IgD-negative memory B cell (primary cell): ENCODE results near the gene SULT1A2. TPM values are rescaled to one million over a fixed set of nuclear protein-coding genes. Genes with fewer than 3 reads are reported as not detected.
A peak's percentile ranks its signal among the peaks of the same experiment; 100 is the strongest.
"Not testable (repeated sequence)": the region's sequence is repeated elsewhere in the genome, so short reads cannot be mapped to it uniquely, and the experiment has no call there.

ENCODE experiments used
- H3K27ac Mint-ChIP-seq, 3 donors: one replicate each; pipeline ENCODE4 v1.8.0; 2020 to 2022; ENCODE audit warnings: mild to moderate bottlenecking in 3 of 3, mixed read lengths in 3 of 3, moderate library complexity in 1 of 3
- H3K27me3 Mint-ChIP-seq: one replicate; pipeline ENCODE4 v1.8.0; 2021; ENCODE audit warnings: mixed read lengths
- H3K36me3 Mint-ChIP-seq: one replicate; pipeline ENCODE4 v1.8.0; 2020; ENCODE audit warnings: mild to moderate bottlenecking, mixed read lengths
- H3K4me1 Mint-ChIP-seq, 3 donors: one replicate each; pipeline ENCODE4 v1.8.0; 2020 to 2022; ENCODE audit warnings: mixed read lengths in 3 of 3, mild to moderate bottlenecking in 1 of 3
- H3K4me3 Mint-ChIP-seq, 4 donors: one replicate each; pipeline ENCODE4 v1.8.0; 2020 to 2022; ENCODE audit warnings: mild to moderate bottlenecking in 4 of 4, mixed read lengths in 4 of 4, moderate library complexity in 3 of 4
- H3K9me3 Mint-ChIP-seq, 3 donors: one replicate each; pipeline ENCODE4 v1.8.0; 2020 to 2021; ENCODE audit warnings: mixed read lengths in 3 of 3, mild to moderate bottlenecking in 1 of 3
- polyA plus RNA-seq: library from polyadenylated mRNA; unstranded; fragments of 300-500 nt; fragmentation: Illumina TruSeq; gene quantifications from one replicate; pipeline ENCODE4 v1.2.3, GENCODE V29; 2021

The SULT1A2 gene
- polyA plus RNA-seq, 1 donor from 2014 or later, result not detected

GRCh38 chr16:28602529-28602928, 5.7 kb upstream of the SULT1A2 start:
- Mint-ChIP-seq H3K27ac (no peak overlapping the region), H3K9me3 (no peaks in the 10 kb centered on the region), H3K36me3 (no peaks in the 10 kb centered on the region), H3K27me3 (peaks cover 2% of the 10 kb centered on the region), H3K4me3 (peak overlapping the region in 2 of 4 donors; percentile 17 to 49), H3K4me1 (peaks cover 0 to 5% (median 3%) of the 10 kb centered on the region in 3 donors)

DNA sequence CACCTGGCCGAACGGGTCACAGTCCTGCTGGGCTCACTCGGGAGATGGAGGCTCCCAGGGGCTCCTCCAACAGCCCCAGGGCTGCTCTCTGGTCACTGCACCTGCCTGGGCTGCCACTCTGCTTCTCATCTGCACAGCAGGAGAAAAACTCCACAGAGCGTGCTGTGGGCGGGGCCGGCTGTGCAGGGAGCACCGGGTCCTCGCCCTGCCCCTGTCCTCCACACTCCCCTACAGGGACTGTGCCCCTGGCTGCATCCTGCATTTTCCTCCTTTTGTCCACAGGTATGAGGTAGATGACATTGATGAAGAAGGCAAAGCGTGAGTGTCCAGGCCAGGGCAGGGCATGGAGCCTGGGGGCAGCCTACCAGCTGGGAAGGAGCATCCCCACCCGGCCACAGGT, 5.2 kb upstream of the SULT1A2 start:
- not testable (repeated sequence) for H3K36me3 Mint-ChIP-seq, H3K27me3 Mint-ChIP-seq
- H3K4me3 Mint-ChIP-seq, result peak overlapping the region in 1 of 4 donors; percentile 17

GRCh38 chr16:28601589-28601988, 4.7 kb upstream of the SULT1A2 start:
- H3K4me3 Mint-ChIP-seq, result peak overlapping the region in 1 of 4 donors; percentile 21
- not testable (repeated sequence) for H3K4me1 Mint-ChIP-seq, H3K27me3 Mint-ChIP-seq, H3K36me3 Mint-ChIP-seq, H3K9me3 Mint-ChIP-seq, H3K27ac Mint-ChIP-seq

More for the DNA sequence above, 5.2 kb upstream of the SULT1A2 start:
- not testable (repeated sequence) for H3K4me1 Mint-ChIP-seq, H3K9me3 Mint-ChIP-seq, H3K27ac Mint-ChIP-seq

DNA sequence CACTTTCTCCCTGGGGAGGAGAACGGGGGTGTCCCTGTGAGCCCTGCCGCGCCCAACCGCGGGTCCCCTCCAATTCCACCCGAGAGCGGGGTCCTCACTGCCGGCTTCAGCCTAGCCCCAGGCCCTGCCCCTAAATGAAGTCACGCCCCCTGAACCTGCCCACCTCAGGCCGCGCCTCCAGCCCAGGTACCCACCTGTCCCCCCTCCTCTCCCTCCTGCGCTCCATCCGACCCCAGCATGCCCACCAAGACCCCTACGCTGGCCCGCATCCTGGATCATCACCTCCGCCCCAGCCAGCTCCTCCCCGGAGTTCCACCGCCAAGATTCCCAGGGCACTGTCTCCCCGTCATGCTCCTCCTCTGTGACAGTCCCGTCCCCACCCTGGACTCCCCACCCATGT, 4.1 kb upstream of the SULT1A2 start:
- not testable (repeated sequence) for H3K4me1 Mint-ChIP-seq, H3K27ac Mint-ChIP-seq, H3K27me3 Mint-ChIP-seq, H3K4me3 Mint-ChIP-seq, H3K9me3 Mint-ChIP-seq, H3K36me3 Mint-ChIP-seq

DNA sequence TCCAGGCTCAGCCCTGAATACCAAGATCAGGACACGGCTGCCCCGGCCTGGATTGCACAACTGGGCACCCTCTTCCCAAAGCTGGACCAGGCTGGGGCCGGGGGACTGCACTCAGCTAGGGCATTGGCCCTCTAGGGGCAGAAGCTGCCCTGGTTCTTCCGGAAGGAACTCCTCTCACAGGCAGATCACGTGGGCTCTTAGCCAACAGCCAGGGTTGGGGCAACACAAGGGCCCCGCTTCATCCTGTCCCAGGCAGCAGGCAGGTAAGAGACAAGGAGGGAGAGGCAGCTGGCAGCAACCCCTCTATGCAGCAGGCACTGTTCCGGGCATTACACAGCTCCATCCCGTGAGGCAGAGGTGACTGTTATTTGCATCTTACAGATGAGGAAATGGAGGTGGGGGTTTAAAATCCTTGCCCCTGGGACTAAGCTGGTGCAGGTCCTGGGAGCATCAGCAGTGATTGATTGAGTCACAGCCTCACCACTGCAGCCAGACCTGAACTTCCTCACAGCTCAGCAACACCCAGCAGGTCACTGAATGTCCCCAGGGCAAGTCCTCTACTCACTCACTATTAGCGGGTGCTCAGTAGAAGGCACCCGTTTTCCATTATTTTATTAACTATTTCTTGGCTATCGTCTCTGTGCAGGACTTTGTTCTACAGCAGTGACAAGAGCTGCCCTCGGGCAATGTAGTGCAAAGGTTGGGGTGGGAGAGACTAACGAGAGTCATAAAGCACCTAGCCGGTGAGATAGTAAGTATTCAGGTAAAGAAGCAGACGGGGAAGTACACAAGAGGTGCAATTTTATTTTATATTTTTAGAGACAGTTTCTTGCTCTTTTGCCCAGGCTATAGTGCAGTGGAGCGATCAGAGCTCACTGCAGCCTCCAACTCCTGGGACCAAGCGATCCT, 2.8 kb upstream of the SULT1A2 start:
- not testable (repeated sequence) for H3K4me1 Mint-ChIP-seq, H3K27ac Mint-ChIP-seq, H3K9me3 Mint-ChIP-seq, H3K36me3 Mint-ChIP-seq, H3K4me3 Mint-ChIP-seq, H3K27me3 Mint-ChIP-seq

DNA sequence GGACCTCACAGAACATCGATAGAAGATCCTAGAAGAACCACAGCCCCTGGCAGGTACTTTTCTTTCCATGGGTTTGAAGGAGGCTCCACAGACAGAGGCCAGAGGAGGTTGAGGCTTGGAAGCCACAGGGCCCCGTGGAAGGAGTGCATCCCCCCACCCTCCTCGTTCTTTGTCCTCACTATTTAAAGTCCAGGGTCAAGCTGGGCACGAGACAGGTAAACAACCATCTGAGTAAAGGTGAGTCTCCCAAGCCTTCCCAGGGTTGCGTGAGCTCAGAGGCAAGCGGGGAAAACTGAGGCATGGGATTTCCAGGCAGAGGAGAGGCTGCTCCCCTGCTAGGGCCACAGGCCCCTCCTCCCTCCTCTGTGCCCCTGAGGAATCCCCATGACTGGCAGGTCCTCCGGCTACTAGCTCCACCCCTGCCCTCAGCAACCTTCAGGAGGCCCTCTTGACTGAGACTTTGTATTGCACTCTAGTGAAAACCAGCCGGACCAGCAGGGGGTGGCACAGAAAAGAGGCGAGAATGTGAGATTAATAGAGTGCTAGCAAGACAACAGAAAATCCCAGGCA, 927 bp upstream of the SULT1A2 start:
- H3K36me3 Mint-ChIP-seq, result no peaks in the 10 kb centered on the region
- no peaks in the 10 kb centered on the region for H3K9me3 Mint-ChIP-seq
- no peak overlapping the region for H3K27ac Mint-ChIP-seq
- peaks cover 2 to 4% (median 3%) of the 10 kb centered on the region in 3 donors for H3K4me1 Mint-ChIP-seq
- H3K27me3 Mint-ChIP-seq, result no peaks in the 10 kb centered on the region
- no peak overlapping the region for H3K4me3 Mint-ChIP-seq

GRCh38 chr16:28596115-28596630, 677 bp downstream of the SULT1A2 start:
- no peak overlapping the region for H3K4me3 Mint-ChIP-seq
- peaks cover 0 to 2% (median 0%) of the 10 kb centered on the region in 3 donors for H3K4me1 Mint-ChIP-seq
- no peaks in the 10 kb centered on the region for H3K9me3 Mint-ChIP-seq
- H3K27me3 Mint-ChIP-seq, result no peaks in the 10 kb centered on the region
- no peak overlapping the region for H3K27ac Mint-ChIP-seq
- peaks cover 4% of the 10 kb centered on the region for H3K36me3 Mint-ChIP-seq

GRCh38 chr16:28595451-28595850, 1.4 kb downstream of the SULT1A2 start:
- H3K4me3 Mint-ChIP-seq, result peak overlapping the region in 1 of 4 donors; percentile 32
- not testable (repeated sequence) for H3K27ac Mint-ChIP-seq

DNA sequence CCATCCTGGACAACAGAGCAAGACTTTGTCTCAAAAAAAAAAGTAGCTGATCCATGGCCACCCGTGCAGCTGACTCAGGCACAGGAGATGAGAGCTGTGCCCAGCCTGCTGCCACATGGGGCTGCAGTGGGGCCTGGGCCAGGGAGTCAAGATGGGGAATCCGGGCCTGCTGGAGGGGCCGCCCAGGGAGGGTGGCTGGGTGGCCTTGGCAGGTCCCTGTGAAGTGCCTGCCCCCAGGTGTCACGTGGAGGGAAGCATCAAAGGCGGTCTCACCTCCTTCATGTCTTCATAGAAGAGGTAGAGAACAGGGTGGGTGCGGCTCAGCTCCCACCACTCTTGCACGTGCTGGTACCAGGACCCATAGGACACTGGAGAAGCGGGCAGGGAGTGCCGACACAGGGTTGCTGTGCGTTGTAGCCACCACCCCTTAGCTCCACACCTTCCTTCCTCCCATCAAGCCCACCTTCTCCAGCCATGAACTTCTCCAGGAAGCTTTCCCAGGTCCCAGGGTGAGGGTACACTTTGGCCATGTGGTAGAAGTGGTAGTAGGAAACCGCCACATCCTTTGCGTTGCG, 3.8 kb downstream of the SULT1A2 start:
- H3K27ac Mint-ChIP-seq, result no peak overlapping the region
- H3K27me3 Mint-ChIP-seq, result no peaks in the 10 kb centered on the region
- peaks cover 8% of the 10 kb centered on the region for H3K36me3 Mint-ChIP-seq
- H3K4me1 Mint-ChIP-seq, result peaks cover 0 to 2% (median 0%) of the 10 kb centered on the region in 3 donors
- H3K9me3 Mint-ChIP-seq, result no peaks in the 10 kb centered on the region
- no peak overlapping the region for H3K4me3 Mint-ChIP-seq

More at GRCh38 chr16:28595451-28595850, 1.4 kb downstream of the SULT1A2 start:
- not testable (repeated sequence) for H3K36me3 Mint-ChIP-seq, H3K9me3 Mint-ChIP-seq, H3K4me1 Mint-ChIP-seq, H3K27me3 Mint-ChIP-seq

DNA sequence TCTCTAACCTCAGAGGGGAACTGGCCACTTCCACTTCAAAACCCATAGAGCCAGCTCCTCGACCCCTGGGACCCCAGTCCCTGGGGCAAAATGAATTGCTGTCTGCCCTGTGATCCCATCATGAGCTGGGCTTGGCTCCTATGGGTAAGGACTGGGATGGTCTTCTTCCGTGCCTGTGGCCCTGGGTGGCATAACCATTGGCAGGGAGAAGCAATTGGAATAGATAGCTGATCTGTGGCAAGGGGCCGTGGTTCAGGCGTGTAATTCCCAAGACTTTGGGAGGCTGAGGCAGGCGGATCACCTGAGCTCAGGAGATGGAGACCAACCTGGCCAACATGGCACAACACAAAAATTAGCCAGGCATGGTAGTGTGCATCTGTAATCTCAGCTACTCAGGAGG, 4.3 kb downstream of the SULT1A2 start:
- H3K27ac Mint-ChIP-seq, result no peak overlapping the region
- H3K36me3 Mint-ChIP-seq, result peaks cover 8% of the 10 kb centered on the region
- peaks cover 0 to 2% (median 0%) of the 10 kb centered on the region in 3 donors for H3K4me1 Mint-ChIP-seq
- H3K27me3 Mint-ChIP-seq, result no peaks in the 10 kb centered on the region
- no peak overlapping the region for H3K4me3 Mint-ChIP-seq
- H3K9me3 Mint-ChIP-seq, result no peaks in the 10 kb centered on the region

- H3K27me3 Mint-ChIP-seq, result no peaks in the 10 kb centered on the region
- no peak overlapping the region for H3K4me3 Mint-ChIP-seq
- peaks cover 8% of the 10 kb centered on the region for H3K36me3 Mint-ChIP-seq
- peaks cover 0 to 4% (median 0%) of the 10 kb centered on the region in 3 donors for H3K4me1 Mint-ChIP-seq
- H3K27ac Mint-ChIP-seq, result no peak overlapping the region
- no peaks in the 10 kb centered on the region for H3K9me3 Mint-ChIP-seq
Measured at GRCh38 chr16:28591355-28591754, 5.5 kb downstream of the SULT1A2 start.

GRCh38 chr16:28590384-28591340, 6.2 kb downstream of the SULT1A2 start:
- no peaks in the 10 kb centered on the region for H3K27me3 Mint-ChIP-seq
- H3K27ac Mint-ChIP-seq, result no peak overlapping the region
- no peaks in the 10 kb centered on the region for H3K9me3 Mint-ChIP-seq
- no peak overlapping the region for H3K4me3 Mint-ChIP-seq
- peaks cover 10% of the 10 kb centered on the region for H3K36me3 Mint-ChIP-seq
- H3K4me1 Mint-ChIP-seq, result peaks cover 0 to 4% (median 0%) of the 10 kb centered on the region in 3 donors

GRCh38 chr16:28589930-28590329, 6.9 kb downstream of the SULT1A2 start:
- Mint-ChIP-seq H3K27me3 (no peaks in the 10 kb centered on the region), H3K36me3 (peaks cover 10% of the 10 kb centered on the region), H3K4me1 (peaks cover 0 to 4% (median 0%) of the 10 kb centered on the region in 3 donors), H3K4me3 (no peak overlapping the region), H3K9me3 (no peaks in the 10 kb centered on the region), H3K27ac (no peak overlapping the region)

- no peak overlapping the region for H3K4me3 Mint-ChIP-seq
- H3K27me3 Mint-ChIP-seq, result no peaks in the 10 kb centered on the region
- no peaks in the 10 kb centered on the region for H3K9me3 Mint-ChIP-seq
- H3K36me3 Mint-ChIP-seq, result peaks cover 10% of the 10 kb centered on the region
- peak overlapping the region in 1 of 3 donors; percentile 3 for H3K27ac Mint-ChIP-seq
- peaks cover 0 to 4% (median 0%) of the 10 kb centered on the region in 3 donors for H3K4me1 Mint-ChIP-seq
Measured at GRCh38 chr16:28589069-28589468, 7.8 kb downstream of the SULT1A2 start.
